NK-92 treated with Interleukin-12 subunit alpha and Interleukin-12 subunit beta, amount 100 ng/mL, for 24 hours (cell line): ENCODE results near the gene CPA4.
"Not testable (repeated sequence)": the region's sequence is repeated elsewhere in the genome, so short reads cannot be mapped to it uniquely, and the experiment has no call there.

Source experiments
- DNase-seq: peaks from one replicate; lab custom pipeline; 2025; lab: John Stamatoyannopoulos, UW

The CPA4 gene

GRCh38 chr7:130303127-130303526 lies 10.2 kb downstream of the CPA4 start:
- DNase-seq = no peak

- no peak for DNase-seq
Observed at GRCh38 chr7:130303551-130303950, 10.6 kb downstream of the CPA4 start.

GRCh38 chr7:130303982-130304381 lies 11.0 kb downstream of the CPA4 start:
- DNase-seq = no peak

GRCh38 chr7:130304878-130305277 lies 11.9 kb downstream of the CPA4 start:
- DNase-seq = no peak

- no peak for DNase-seq
Observed at GRCh38 chr7:130305433-130306042, 12.6 kb downstream of the CPA4 start.

GRCh38 chr7:130309986-130310385 lies 17.0 kb downstream of the CPA4 start:
- DNase-seq = no peak

- DNase-seq = no peak
Observed at GRCh38 chr7:130314305-130314704, 21.3 kb downstream of the CPA4 start.

GRCh38 chr7:130319541-130319940 lies 26.6 kb downstream of the CPA4 start:
- no peak for DNase-seq

- DNase-seq = not testable (repeated sequence)
Observed at GRCh38 chr7:130321542-130322229, 28.7 kb downstream of the CPA4 start.

- DNase-seq = no peak
Observed at GRCh38 chr7:130322615-130323014, 29.7 kb downstream of the CPA4 start.

GRCh38 chr7:130324306-130324943 lies 31.5 kb downstream of the CPA4 start:
- DNase-seq = no peak

GRCh38 chr7:130329681-130330080 lies 36.7 kb downstream of the CPA4 start:
- DNase-seq = no peak

- DNase-seq = no peak
Observed at GRCh38 chr7:130332259-130333053, 39.5 kb downstream of the CPA4 start.

GRCh38 chr7:130333832-130334231 lies 40.9 kb downstream of the CPA4 start:
- DNase-seq = no peak

- DNase-seq = no peak
Observed at GRCh38 chr7:130334274-130334673, 41.3 kb downstream of the CPA4 start.

- no peak for DNase-seq
Observed at GRCh38 chr7:130337410-130337971, 44.5 kb downstream of the CPA4 start.

GRCh38 chr7:130338233-130338632 lies 45.3 kb downstream of the CPA4 start:
- DNase-seq = no peak

- DNase-seq = no peak
Observed at GRCh38 chr7:130341882-130342281, 48.9 kb downstream of the CPA4 start.

- DNase-seq = no peak
Observed at GRCh38 chr7:130342701-130343380, 49.9 kb downstream of the CPA4 start.

GRCh38 chr7:130344271-130344866 lies 51.4 kb downstream of the CPA4 start, which contains the start of gene CPA5:
CPA5 (plus strand) TSS chr7:130344816; CDS start chr7:130346486, 1,670 bp downstream.
- no peak for DNase-seq

GRCh38 chr7:130345136-130345535 lies 52.2 kb downstream of the CPA4 start:
- DNase-seq = no peak
